Activated T-cell treated with anti-CD3 and anti-CD28 coated beads for 4 hours (primary cell): ENCODE results near the gene ZNF514.
A peak's percentile ranks its signal among the peaks of the same experiment; 100 is the strongest.

ENCODE experiments used
- DNase-seq: peaks from one replicate; pipeline ENCODE4 v3.0.0-alpha.2; 2020

Gene ZNF514

DNA sequence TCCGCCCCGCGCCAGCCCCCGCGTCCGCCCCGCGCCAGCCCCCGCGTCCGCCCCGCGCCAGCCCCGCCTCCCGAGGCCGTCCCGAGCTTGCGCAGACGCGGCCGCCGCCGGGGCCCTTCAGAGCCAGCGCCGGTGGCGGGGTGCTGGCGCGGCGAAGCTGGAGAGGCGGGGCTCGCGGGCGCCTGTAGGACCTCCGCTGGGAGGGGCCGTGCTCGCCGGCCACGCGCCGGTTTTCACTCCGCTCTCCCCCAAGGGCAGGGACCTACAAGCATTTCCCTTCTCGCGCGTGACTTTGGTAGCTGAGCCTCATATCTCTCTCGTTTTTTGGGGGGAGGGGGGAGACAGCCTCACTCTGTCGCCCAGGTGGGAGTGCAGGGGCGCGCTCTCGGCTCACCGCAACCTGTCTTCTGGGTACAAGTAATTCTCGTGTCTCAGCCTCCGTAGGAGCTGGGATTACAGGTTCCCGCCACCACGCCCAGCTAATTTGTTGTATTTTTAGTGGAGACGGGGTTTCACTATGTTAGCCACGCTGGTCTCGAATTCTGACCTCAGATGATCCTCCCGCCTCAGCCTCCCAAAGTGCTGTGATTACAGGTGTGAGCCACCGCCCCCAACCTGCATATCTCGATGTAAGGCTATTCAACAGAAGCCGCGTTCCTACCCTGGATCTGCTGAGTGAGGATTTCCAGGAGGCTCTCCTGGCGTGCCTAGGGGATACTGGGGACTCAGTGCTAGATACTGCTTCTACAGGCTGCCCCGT is at the start of gene ZNF514:
Gene ZNF514 (minus strand): TSS at position 159 of the 760 bp plus-strand sequence. CDS start 6,595 bp downstream, outside the sequence.
- peak; percentile 58 for DNase-seq

DNA sequence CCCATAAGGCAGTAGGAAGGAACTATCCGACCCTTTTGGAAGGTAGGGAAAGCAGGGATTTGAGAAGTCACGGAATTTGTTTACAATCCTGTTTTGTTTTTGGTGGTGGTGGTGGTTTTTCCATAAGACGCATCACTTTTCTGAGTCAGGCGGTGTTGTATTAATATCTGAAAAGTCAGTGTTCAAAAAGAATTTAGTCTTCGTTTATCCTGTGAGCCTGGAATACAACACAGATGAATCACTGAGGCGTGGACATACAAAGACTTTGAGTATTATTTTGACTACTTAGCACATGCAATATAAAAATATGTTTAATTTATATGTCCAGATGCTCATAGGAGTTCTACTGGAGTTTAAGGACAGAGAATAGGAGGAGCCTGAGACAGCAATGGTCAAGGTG is 48.5 kb upstream of the ZNF514 start:
- no peak for DNase-seq

- peak; percentile 72 for DNase-seq
These were observed 47.7 kb upstream of the ZNF514 start, which contains the start of gene ZNF892 for GRCh38 chr2:95207111-95207961. ZNF892 (plus strand) TSS chr2:95207521; CDS start chr2:95207816, 295 bp downstream.

GRCh38 chr2:95206096-95206495 is 46.4 kb upstream of the ZNF514 start:
- DNase-seq = no peak

DNA sequence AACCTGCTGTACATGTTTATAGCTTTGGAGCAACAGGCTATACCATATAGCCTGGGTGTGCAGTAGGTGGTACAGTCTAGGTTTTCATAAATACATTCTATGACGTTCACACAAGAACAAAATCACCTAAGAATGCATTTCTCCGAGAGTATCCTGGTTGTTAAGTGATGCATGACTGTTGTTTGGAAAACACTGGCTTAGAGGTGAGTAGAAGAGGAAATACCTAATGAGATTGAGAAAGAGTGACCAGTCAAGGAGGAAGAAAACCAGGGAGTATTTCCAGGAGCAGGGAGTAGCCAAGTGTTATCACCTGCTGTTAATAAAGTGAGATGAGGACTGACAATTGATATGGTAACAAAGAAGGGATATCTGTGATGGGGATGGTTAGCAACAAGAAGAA is 44.7 kb upstream of the ZNF514 start:
- no peak for DNase-seq

DNA sequence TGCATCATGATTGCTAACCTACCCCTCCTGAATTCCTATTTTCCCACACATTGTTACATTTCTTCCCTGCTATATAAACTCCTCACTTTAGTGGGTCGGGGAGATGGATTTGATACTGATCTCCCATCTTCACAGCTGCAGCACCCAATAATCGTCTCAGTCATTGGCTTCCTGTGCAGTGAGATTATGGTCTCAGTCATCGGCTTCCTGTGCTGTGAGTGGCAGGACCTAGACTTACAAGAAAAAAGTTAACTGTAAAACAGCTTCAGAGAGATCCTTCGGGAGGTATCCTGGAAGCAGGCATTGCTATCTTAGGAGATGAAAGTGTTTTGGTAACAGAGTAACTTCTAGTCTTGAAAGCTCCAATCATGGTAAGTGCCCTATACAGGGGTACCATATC is 44.3 kb upstream of the ZNF514 start:
- DNase-seq = no peak

DNA sequence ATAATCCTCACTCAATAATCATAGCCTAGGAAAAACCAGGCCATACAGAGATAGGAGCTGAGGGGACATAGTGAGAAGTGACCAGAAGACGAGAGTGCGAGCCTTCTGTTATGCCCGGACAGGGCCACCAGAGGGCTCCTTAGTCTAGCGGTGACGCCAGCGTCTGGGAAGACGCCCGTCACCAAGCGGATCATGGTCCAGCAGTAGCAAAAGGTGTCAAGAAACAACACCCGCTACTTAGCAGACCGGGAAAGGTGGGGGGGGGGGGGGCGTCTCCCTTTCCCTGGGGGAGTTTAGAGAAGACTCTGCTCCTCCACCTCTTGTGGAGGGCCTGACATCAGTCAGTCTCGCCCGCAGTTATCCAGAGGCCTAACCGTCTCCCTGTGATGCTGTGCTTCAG is 33.3 kb upstream of the ZNF514 start:
- DNase-seq = peak; percentile 21

GRCh38 chr2:95185973-95186372 is 26.3 kb upstream of the ZNF514 start:
- DNase-seq = no peak

DNA sequence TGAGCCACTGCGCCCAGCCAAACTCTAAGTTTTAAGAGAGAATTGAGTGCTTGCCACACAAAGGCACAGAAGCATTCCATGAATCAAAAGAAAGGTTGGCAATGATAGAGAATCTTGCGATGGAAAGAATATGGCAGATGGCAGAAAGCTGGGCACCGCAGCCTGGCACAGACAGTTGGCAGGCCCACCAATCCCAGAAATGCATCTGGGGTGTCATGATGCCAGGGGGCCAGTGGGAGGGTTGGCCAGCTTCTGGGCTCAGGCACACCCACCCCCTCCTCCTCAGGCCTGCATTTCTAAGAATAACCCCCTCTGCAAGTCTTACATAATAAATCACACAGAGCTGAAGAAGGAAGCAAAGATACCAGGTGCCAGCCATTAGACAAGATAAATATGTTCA is 25.5 kb upstream of the ZNF514 start:
- DNase-seq = no peak

GRCh38 chr2:95181774-95182173 is 22.1 kb upstream of the ZNF514 start:
- no peak for DNase-seq

DNA sequence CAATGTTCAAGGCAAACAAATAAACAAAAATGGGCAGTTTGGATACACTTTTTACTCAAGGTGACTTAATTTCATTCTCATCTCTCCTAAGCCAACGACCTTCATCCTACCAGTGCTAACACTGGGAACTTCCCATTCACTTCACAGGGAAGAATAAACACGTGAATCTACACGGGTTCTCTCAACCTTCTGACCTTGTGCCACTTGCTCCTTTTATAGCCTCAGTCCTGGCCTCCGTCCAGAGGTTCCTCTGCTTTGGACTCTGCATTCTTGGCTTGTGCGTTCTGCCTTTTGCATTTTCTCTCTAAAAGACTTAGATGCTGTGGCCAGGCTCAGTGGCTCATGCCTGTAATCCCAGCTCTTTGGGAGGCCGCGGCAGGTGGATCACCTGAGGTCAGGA is 19.8 kb upstream of the ZNF514 start:
- DNase-seq = no peak

DNA sequence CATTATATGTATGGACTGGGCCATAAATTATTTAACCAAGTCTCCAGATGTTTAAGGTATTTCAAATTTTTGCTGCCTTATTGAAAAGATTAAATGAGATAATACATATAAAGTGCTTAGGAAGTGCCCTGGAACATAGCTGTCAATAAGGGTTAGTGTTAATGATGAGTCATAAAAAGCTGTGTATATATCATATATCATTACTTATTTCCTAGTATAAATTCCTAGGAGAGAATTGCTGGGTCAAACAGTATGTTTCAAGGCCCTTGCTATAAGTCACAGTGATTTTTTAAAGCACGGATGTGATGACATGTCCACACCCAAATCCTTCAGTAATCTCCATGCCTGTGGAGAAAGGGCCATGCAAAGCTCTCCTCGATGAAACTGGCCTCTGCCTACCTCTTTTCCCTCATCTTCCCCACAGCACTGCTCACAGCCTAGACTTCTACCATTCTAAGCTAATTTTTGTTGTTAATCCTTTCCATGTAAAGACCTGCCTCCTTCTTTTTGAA is 14.4 kb upstream of the ZNF514 start:
- DNase-seq = no peak

GRCh38 chr2:95171902-95172301 is 12.3 kb upstream of the ZNF514 start:
- DNase-seq = no peak

DNA sequence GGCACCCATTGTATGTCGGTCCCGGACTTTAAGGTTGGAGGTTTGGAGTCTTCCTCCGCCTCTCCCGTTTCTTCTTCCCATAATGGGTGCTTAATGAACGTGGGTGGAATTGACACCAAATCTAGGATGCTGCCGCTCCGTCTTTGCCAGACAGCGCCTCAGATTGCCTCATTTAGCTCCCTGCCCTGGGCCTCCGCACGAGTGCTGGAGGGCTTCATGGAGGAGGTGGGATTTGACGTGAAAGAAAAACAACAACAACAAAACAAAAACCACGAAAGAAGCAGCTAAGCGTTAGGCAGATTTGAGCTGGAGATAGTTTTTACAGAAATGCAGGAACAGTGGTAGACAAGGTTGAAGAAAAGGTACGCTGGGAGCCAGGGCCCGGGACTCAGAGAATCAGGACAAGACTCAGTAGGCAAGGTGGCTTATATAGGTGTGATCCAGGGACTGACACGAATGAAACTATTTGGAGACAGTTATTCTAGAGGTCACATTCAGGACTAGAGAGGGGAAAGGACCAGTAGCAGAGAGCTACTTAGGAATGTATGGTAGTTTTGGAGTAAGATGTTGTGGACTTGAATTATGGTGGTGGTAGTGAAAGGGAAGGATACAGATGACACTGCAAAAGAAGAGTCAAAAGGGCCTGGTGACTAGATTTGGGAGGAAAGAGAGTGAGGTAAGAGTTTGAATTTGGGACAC is 6.6 kb upstream of the ZNF514 start:
- no peak for DNase-seq

- peak; percentile 97 for DNase-seq
These were observed 5.9 kb upstream of the ZNF514 start, which contains the start of gene ZNF2 for GRCh38 chr2:95165371-95166064. ZNF2 (plus strand) TSS chr2:95165809; CDS start chr2:95176227, 10,418 bp downstream.

DNA sequence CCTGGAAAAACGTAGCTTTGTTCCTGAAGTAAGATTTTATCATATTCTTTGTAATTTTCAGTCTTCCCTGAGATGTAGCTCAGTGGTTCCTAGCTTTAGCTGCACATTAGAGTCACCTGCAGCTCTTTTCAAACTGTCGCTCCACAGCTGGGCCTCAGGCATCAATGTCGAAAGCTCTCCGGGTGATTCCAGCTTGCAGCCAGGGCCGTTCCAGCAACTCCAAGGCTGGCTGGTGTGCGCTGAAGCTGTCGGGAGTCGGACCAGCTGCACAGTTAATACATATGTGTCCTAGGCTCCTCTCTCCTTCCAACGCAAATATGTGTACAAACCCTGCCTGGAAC is 5.4 kb upstream of the ZNF514 start:
- DNase-seq = no peak

GRCh38 chr2:95158891-95159619 is 593 bp downstream of the ZNF514 start:
- peak; percentile 20 for DNase-seq

GRCh38 chr2:95158441-95158840 is 1.2 kb downstream of the ZNF514 start:
- DNase-seq = no peak

GRCh38 chr2:95149397-95149984 is 10.2 kb downstream of the ZNF514 start:
- DNase-seq = no peak

DNA sequence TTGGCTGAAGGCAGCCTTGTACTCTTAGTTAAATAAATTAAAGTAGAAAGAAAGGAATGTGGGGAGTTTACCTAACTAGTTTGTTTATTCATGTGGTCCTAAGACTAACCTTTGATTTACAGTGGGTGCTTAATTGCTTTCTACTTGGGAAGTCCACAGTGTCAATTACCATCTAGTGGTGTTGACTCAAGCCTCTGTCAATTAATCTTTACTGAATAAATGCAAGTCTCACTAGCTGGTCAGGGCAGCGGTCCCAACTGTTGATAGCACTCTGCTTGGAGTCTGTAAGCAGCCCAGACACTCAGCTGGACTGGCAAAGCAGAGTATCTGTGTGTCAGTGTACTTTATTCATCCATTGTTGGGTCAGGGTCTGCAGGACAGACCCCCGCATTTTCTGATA is 15.8 kb downstream of the ZNF514 start:
- no peak for DNase-seq

DNA sequence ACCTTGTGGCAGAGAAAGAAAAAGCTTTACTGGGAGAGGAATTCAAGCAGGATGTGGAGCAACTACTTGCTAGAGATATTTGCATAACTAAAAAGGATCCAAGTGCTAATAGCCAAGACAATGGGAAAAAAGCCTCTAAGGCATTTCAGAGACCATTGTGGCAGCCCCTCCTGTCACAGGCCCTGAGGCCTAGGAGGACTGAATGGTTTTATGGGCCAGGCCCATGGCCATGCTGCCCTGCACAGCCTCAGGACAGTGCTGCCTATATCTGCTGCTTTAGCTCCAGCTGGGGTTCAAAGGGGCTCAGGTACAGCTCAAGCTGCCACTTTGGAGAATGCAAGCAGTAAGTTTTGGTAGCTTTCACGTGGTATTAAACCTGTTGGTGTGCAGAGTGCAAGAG is 20.9 kb downstream of the ZNF514 start:
- DNase-seq = no peak

DNA sequence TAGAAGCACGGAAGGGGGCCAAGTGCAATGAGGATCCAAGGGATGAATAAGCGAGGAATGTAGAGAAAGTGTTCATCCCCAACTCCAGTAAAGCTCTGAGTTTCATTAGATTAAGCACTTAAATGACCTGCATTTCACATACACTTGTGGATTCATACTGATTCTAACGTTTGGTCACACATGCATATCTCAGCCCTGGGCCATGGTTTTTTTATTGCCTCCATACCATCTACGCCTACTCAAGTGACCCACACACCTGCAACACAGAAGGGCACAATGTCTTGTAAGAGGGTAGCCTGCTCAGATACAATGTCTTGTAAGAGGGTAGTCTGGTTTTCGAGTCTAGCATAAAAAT is 37.5 kb downstream of the ZNF514 start:
- DNase-seq = no peak
